Measurements from ENCODE around the gene ZSCAN25.

Gene ZSCAN25

GRCh38 chr7:99588868-99589267 lies 27.9 kb upstream of the ZSCAN25 start:
- no peak for DNase-seq (ENCODE audit: low read depth)
- no peak overlapping the region for H3K4me3 ChIP-seq (ENCODE audit: low read depth, low read length)
- TF ChIP-seq CTCF (IDR thresholded peaks at IDR 0.05; ENCODE audit: control insufficient read depth, extremely low read depth, insufficient read depth) = no peak

- no peak overlapping the region for H3K4me3 ChIP-seq (ENCODE audit: low read depth, low read length)
- no peak for DNase-seq (ENCODE audit: low read depth)
- no peak for TF ChIP-seq CTCF (IDR thresholded peaks at IDR 0.05; ENCODE audit: control insufficient read depth, extremely low read depth, insufficient read depth)
These were observed 21.6 kb upstream of the ZSCAN25 start for GRCh38 chr7:99594948-99595745.

GRCh38 chr7:99596408-99596955 lies 20.3 kb upstream of the ZSCAN25 start:
- no peak for DNase-seq (ENCODE audit: low read depth)
- H3K4me3 ChIP-seq (ENCODE audit: low read depth, low read length) = no peak overlapping the region
- no peak for TF ChIP-seq CTCF (IDR thresholded peaks at IDR 0.05; ENCODE audit: control insufficient read depth, extremely low read depth, insufficient read depth)

- TF ChIP-seq CTCF (IDR thresholded peaks at IDR 0.05; ENCODE audit: control insufficient read depth, extremely low read depth, insufficient read depth) = no peak
- no peak within 1 kb of the TSS for H3K4me3 ChIP-seq (ENCODE audit: low read depth, low read length)
- DNase-seq (ENCODE audit: low read depth) = no peak
These were observed 18.8 kb upstream of the ZSCAN25 start, which contains the start of gene TMEM225B for GRCh38 chr7:99597762-99598501. Gene TMEM225B, plus strand, starts transcription at chr7:99598267. Its CDS starts 6,122 bp downstream, at chr7:99604389.

GRCh38 chr7:99599836-99600235 lies 16.9 kb upstream of the ZSCAN25 start:
- no peak for DNase-seq (ENCODE audit: low read depth)
- no peak overlapping the region for H3K4me3 ChIP-seq (ENCODE audit: low read depth, low read length)
- no peak for TF ChIP-seq CTCF (IDR thresholded peaks at IDR 0.05; ENCODE audit: control insufficient read depth, extremely low read depth, insufficient read depth)

GRCh38 chr7:99601656-99602310 lies 15.0 kb upstream of the ZSCAN25 start:
- H3K4me3 ChIP-seq (ENCODE audit: low read depth, low read length) = no peak overlapping the region
- TF ChIP-seq CTCF (IDR thresholded peaks at IDR 0.05; ENCODE audit: control insufficient read depth, extremely low read depth, insufficient read depth) = no peak
- no peak for DNase-seq (ENCODE audit: low read depth)

Measured in LNCaP clone FGC (cell line).